Fibroblast of skin of right quadriceps (primary cell): ENCODE measurements around the gene LRRC37B.
A peak's percentile ranks its signal among the peaks of the same experiment; 100 is the strongest.
"Not testable (repeated sequence)": the region's sequence is repeated elsewhere in the genome, so short reads cannot be mapped to it uniquely, and the experiment has no call there.

Experiments
- DNase-seq: peaks from one replicate; pipeline ENCODE4 v3.0.0-alpha.2; 2013

LRRC37B gene

DNA sequence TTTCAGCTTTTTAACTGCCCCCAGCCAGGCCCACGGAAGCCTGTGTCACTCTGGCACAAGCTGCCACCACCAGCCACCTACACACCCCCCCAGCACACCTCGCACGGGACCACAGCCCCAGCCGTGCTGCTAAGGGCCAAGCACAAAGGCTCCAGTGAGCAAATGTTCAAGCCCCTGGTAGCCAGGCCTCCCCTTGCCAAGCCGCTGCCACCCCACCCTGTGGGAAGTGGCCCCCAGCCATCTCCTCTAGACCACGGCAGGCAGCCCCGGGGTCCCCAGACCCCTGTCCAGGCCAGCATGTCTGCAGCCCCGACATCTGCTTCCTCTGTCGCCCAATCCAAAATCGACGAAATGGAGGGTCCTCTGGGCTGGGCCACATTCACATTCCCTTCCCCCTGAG, 35.1 kb downstream of the LRRC37B start:
- not testable (repeated sequence) for DNase-seq

DNA sequence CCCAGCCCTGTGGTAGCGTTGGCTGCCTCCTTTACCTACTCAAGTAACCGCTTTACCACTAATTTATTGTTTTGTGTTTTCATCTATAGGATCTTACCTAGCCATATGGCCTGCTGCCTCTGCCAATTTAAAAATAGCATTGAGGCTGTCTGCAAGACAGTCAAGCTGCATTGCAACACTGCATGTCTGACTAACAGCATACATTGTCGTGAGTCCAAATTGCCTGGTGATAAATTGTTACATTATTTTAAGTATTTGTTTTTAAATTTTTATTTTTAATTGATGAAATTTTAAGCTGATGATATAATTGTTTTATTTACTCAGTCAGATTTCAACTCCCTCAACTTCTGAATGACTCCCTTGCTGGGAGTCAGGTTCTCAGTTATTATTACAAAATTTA, 38.4 kb downstream of the LRRC37B start:
- DNase-seq, result not testable (repeated sequence)

DNA sequence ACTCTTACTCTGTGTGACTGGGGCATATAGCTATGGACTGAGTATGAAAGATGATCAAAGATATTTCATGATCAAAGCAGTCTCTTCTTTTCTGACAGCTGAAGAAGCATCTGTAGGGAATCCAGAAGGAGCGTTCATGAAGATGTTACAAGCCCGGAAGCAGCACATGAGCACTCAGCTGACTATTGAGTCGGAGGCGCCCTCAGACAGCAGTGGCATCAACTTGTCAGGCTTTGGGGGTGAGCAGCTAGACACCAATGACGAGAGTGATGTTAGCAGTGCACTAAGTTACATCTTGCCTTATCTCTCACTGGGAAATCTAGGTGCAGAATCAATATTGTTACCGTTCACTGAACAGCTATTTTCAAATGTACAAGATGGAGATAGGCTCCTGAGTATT, 40.5 kb downstream of the LRRC37B start:
- not testable (repeated sequence) for DNase-seq

DNA sequence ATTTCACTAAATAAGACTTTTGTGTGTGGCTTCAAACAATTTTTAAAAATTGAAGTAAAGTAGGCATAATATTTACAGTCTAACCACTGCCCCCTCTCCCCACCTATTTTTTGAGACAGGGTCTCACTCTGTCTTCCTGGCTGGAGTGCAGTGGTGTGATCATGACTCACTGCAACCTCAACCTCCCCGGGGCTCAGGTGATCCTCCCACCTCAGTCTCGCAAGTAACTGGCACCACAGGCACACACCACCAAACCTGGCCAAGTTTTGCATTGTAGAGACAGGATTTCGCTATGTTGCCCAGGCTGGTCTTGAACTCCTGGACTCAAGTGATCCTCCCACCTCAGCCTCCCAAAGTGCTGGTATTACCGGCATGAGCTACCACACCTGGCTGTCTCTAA, 47.8 kb downstream of the LRRC37B start:
- not testable (repeated sequence) for DNase-seq

DNA sequence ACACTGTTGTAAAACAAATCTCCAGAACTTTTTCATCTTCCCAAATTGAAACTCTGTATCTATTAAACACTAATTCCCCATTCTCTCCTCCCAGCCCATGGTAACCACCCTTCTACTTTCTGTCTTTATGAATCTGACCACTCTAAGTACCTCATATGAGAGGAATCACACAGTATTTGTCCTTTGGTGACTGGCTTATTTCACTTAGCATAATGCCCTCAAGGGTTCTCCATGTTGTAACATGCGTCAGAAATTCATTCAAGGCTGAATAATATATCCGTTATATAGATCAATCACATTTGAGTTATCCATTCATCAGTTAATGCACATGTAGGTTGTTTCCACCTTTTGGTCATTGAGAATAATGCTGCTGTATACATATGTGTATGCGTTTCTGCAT, 48.2 kb downstream of the LRRC37B start:
- DNase-seq, result not testable (repeated sequence)

DNA sequence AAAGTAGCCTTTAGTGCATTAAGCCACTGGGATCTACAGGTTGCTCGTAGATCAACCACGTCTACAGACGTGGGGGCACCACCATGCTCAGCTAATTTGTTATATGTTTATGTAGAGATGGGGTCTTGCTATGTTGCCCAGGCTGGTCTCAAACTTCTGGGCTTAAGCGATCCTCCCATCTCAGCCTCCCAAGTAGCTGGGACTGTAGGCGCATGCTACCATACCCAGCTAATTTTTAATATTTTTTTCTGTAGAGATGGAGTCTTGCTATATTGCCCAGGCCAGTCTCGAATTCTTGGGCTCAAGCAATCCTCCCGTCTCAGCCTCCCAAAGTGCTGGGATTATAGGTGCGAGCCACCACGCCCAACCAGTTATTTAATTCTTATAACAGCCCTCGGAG, 49.3 kb downstream of the LRRC37B start:
- DNase-seq, result not testable (repeated sequence)

DNA sequence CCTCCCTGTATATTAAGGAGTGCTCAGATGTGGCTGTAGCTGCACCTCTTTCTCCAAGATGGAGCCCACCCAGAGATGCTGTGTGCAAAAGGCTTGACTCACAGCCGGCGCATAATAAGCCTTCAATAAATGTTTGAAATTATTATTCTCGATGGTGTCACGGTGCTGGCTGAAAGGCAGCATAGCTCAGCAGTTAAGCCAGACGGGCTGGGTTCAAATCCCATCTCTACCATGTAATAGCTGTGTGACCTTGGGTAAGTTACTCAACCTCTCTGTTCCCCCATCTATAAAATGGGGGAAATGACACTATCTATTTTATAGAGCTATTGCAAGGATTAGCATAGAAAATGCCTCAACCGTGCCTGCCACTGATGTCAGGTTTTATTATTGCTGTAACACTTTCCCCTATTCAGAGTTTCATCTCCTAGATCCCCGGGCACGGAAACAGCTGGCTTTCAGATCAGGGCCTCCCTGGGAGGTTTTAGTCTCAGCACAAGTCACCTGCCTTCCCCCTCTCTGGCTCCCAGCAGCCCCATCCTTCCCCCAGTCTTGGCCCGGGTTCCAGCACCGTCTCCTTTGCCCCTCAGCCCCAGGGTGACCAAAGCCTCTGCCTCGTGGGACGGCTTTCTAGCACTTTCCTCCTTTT, 50.4 kb downstream of the LRRC37B start:
- DNase-seq, result not testable (repeated sequence)

DNA sequence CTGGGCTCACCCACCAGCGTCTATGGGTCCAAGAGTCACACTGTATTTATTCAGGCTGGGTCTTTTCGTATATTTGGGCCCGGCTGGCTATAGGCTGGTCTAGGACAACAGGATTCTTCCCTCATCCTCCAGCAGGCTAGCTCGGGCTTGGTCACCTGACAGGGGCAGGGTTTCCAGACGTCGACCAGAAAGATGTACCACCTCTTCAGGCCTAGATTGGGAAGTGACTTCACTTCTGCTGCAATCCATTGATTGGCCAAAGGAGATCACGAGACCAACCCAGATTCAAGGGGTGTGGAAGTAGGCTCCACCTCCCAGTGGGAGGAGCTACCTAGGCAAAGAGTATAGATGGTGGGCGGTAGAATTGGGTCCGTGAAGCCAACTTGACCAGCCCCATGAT, 53.5 kb downstream of the LRRC37B start:
- DNase-seq, result not testable (repeated sequence)

DNA sequence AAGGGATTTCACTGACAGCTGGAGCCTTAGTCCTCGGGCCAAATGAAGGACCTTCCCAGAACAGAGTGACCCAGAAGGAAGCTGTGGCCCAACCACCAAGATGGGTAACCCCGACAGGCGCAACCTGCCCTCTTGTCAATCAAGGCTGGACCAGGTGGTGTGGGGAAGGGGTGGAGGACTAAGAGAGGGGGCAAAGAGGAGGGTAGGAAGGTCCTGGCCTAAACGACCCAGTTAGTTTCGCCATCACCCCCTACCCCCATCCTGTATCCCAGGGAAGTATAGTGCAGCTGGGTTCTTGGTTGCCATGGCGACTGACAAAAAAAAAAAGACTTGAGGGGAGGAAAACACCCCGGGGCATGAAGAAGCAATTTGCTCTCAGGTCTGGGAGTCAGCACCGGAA, 54.7 kb downstream of the LRRC37B start:
- not testable (repeated sequence) for DNase-seq

DNA sequence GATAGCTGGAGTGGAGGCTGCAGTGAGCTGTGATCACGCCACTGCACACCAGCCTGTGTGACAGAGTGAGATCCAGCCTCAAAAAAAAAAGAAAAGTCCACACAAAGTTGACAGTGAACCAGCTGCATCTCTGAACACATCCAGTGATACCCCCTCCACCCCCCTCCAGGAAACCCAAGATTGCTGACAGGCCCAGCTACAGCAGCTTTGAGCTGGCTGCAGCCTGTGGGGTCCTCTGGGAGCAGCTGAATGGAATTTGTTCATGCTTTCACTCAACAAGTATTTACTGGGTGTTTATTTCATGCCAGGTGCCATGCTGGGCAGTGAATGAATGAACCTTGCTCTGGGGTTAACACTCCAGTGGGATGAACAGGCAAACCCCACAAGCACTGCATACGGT, 56.9 kb downstream of the LRRC37B start:
- DNase-seq, result not testable (repeated sequence)

DNA sequence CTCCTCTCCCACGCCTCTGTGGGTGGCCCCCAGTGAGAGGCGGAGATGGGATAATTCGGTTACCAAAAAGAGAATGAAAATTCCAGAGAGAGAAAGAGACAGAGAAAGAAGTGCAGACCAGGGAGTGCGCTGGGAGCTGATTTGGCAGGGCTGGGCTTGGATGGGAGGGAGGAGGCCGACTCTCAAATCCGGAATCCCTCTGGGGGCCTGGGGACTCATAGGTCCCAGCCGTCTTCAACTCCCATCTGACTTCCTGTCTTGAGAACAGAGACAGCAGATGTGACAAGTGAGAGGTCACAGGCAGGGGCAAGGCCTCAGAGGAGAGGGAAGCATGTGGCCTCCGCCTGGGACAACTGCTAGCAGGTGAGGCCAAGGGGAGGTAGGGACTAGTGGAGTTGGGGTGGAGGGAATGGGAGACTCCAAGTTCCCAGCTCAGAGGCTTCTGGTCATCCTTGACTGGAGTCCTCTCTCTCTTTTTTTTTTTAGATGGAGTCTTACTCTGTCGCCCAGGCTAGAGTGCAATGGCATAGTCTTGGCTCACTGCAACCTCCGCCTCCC, 59.0 kb downstream of the LRRC37B start:
- not testable (repeated sequence) for DNase-seq

DNA sequence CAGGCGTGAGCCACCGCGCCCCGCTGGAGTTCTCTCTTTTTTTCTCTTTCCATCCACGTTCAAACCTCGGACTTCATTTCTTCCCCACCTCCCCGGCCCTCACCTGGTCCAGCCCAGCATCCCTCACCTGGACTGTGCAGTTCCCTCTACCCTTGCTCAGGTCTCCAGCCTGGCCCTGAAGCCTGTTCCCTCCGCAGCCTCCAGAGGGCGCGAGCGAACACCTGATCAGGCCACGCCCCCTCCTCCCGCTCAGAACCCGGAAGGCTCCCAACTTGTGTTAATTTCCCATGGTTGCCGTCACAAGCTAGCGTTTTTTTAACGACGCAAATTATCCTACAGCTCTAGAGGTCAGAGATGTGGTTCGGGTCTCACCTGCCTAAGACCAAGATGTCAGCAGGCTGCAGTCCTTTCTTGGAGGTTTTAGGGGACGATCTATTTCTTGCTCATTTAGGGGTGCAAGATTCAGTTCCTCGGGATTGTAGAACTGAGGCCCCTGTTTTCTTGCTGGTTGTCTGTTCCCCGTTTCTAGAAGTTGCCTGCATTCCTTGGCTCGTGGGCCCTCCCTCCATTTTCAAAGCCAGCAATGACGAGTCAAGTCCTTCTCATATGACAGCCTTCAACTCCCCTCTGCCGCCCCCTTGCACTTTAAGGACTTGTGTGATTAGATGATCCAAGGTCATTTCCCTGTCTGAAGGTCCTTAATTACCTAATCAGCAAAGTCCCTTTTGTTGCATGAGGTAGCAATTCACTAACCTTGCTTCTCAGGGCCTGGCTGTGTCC, 59.9 kb downstream of the LRRC37B start:
- not testable (repeated sequence) for DNase-seq

DNA sequence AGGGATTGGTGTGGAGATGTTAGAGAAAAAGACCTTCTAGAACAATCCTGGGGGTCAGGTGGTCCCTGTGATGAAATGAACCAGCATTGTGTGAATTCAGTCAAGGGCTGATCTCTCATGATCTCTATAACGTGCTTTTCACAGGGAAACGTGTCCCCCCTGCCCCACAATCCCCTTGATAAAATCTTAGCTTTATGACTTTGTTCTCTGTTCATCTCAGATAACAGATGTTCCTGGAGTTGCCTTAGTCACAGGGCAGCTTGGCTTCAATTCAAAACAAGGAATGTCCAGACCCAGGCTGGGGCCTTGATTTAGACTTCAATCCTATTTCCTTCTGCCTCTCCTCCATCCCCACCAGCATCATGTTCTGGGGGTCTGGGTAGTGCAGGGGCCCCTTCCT, 61.9 kb downstream of the LRRC37B start:
- DNase-seq, result not testable (repeated sequence)

DNA sequence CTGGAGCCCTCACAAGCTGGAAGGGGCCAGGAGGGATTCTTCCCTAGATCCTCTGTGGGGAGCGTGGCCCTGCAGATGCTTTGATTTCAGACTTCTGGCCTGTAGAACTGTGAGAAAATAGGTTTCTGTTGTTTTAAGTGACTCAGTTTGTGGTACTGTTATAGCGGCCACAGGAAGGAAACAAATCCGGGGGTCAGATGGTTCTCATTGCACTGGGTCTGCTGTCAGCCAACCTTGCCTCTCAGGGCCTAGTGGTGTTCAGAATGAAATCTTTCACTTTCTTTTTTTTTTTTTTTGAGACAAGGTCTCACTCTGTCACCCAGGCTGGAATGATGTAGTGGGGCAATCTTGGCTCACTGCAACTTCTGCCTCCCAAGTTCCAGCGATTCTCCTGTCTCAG, 64.8 kb downstream of the LRRC37B start:
- not testable (repeated sequence) for DNase-seq

DNA sequence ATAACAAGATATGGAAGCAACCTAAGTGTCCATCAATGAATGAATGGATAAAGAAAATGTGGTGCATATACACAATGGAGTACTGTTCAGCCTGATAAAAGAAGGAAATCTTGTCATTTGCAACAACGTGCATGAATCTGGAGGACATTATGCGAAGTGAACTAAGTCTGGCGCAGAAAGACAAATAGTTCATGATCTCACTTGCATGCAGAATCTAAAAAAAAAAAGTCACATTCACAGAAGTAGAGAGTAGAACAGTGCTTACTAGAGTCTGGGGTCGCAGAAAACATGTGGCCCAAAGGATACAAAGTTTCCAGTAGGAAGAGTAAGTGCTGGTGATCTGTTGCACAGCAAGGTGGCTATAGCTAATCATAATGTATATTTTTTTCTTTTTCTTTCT, 65.9 kb downstream of the LRRC37B start:
- not testable (repeated sequence) for DNase-seq

DNA sequence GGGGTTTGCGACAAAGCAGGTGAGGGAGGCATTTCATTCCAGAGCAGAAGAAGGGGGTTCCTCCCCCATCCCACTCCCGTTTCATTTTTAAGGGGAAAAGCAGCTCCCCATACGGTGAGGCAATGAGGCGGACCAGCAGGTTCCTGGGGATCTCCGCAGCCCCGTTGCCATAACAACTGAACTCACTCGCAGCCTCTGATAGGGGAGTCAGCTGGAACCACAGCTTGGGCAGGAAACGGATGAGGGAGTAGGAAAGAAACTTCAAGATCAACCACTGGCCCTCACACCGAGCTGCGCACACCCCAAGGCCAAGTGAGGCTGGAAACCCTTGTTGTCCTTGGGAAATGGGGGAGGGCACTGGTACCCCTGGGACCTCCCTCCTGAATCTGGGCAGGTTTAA, 72.6 kb downstream of the LRRC37B start:
- peak; percentile 56 for DNase-seq

DNA sequence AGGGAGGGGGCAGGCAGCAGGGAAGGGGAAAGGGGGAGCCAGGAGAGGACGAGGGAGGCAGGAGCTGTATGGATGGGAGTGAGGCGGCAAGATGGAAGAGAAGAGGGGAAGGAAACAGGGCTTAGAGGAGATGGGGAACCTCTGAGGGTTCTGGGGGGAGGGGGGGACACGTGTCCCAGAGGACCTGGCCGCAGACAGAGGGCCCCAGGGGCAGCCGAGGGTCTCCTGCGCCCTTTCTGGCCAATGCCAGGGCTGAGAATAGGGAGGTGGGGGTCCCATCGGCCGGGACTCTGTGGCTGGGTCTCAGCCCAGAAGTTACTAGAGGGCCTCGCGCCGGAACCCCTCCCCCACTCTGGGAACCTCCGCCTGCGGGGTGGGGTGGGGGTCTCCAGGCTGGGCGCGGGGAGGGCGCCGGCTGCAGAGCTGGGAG, 76.4 kb downstream of the LRRC37B start:
- not testable (repeated sequence) for DNase-seq

DNA sequence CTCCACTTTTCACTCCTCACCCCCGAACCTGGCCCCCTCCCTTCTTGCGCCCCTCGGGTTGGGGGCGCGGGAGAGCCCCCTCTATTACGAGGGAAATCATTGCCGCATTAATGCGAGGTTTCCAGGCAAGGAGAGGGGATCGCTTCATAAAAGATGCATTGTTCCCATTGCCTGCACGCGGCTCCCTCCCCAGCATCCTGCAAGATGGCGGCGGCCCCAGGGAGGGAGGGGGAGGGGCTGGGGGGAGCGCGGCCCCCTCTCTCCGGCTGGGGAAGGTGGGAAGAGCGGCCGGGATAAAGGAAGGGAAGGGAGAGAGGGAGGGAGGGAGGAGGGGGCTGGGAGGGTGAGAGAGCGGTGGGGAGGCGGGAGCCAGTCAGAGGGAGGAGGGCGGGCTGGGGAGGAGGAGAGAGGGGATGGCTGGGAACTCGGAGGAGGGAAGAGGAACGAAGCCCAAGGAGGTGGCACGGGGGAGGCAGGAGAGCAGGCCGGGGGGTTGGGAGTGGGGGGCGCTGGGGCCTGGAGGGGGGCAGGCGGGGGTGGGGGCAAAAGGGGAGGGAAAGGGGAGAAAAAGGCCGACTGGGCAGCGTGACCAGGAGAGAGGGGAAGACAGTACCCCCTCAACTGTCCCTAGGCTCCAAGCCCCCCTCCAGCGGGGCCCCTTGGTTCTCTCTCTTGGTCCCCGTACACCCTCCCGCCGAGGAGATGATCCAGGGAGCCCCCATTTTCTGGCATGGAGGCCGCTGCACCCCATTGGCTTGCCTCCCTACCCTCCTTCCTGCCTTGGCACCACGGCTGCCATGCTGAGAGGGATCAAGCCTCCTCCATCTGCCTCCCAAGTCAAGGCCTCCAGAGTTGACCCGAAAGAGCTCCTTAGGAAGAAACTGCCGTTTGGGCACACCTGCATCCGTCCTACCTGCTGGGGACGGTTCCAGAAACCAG, 77.1 kb downstream of the LRRC37B start:
- DNase-seq, result peak; percentile 65

DNA sequence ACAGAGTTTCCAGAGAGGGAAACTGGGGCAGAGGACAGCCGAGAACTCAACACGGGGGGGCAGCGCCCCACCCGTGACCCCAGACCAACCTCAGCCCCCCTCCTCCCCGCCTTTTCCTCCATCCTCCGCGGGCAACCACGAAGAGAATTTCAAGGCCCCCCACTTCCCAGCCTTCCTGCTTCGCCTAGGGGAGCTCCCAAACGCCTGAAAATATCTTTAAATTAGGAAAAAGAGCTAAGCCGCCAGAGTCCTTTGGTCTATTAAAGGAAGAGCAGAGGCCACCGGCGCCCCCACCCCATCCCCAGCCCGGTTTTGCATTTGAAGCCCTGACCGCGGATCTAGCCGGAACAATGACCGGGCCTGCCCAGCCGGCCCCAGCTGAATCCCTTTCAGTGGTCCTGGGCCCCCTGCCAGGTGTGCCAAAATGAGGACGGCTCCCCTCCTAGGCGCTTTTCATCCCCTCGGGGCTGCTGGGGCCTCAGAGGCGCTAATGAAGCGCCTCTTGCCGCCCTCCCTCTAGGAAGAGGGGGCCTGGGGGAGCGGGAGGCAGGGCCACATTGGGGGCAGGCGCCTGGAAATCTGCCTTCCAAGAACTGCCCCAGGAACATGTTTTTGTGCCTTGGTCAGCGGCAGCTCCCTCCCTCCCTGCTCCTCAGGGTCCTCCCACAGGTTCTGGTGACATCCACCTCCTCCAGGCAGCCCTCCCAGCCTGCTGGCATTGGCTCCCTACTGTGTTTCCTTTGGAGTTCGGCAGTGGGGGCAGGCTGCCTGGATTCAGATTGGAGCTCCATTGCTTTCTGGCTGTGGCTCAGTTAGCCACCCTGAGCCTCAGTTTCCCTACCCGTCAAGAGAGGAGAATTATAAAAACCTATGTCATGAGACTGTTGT, 78.0 kb downstream of the LRRC37B start:
- DNase-seq, result not testable (repeated sequence)

DNA sequence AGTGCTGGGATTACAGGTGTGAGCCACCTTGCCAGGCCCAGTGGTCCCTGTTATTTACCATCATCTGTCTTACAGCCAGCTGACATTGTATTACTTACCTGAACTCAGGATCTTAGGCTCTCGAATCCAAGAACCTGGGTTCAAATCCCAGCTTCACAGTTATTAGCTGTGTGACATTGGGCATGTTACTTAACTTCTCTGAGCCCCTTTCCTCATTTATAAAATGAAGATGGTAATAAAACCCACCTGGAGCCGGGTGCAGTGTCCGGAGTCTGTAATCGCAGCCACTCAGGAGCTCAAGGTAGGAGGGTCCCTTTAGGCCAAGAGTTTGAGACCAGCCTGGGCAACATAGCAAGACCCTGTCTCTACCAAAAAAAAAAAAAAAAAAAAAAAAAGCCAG, 79.7 kb downstream of the LRRC37B start:
- DNase-seq, result not testable (repeated sequence)

DNA sequence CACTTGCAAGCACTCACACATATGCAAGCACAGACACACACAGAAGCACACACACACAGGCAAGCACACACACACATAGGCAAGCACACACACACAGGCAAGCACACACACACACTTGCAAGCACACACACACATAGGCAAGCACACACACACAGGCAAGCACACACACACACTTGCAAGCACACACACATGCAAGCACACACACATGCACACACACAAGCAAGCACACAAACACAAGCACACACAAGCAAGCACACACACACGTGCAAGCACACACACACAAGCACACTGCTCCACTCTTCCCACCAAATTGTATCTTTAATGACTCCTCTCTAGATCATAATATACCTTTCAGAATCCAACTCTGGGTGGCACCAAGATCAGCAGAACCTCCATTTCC, 84.9 kb downstream of the LRRC37B start:
- DNase-seq, result not testable (repeated sequence)

DNA sequence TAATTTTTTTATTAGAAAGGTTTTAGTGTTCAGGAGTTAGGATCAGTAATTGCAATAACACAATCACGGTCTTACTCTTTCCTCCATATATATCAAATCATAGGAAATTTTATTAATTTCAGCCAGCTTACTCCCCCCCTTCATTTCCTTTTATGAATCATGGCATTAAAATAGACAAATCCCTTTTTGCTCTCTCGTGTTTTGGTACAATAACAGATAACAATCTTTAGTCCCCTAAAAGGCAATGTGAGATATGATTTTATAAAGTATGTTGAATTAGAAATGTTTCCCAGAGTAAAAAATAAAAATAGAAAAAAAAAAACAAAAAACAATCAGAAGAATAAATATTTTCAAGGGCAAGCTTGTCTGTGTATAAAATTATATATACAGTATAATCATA, 92.5 kb downstream of the LRRC37B start:
- no peak for DNase-seq
